C4-2B (cell line): Measurements from ENCODE around the gene KDSR.
A peak's percentile ranks its signal among the peaks of the same experiment; 100 is the strongest.

ENCODE experiments used
- H3K27ac ChIP-seq: fragments of 450-650 bp; 2 replicates; pipeline ENCODE4 v1.5.1; 2017
- ZFX ChIP-seq: fragments of 450-650 bp; IDR thresholded peaks from 2 replicates; pipeline ENCODE4 v1.6.1; 2017
- TF ChIP-seq, protein P1 (sequence below): fragments of 450-650 bp; conservative IDR thresholded peaks from 2 replicates; pipeline ENCODE4 v1.5.1; 2017; ENCODE audit warnings: mild to moderate bottlenecking

Gene KDSR

DNA sequence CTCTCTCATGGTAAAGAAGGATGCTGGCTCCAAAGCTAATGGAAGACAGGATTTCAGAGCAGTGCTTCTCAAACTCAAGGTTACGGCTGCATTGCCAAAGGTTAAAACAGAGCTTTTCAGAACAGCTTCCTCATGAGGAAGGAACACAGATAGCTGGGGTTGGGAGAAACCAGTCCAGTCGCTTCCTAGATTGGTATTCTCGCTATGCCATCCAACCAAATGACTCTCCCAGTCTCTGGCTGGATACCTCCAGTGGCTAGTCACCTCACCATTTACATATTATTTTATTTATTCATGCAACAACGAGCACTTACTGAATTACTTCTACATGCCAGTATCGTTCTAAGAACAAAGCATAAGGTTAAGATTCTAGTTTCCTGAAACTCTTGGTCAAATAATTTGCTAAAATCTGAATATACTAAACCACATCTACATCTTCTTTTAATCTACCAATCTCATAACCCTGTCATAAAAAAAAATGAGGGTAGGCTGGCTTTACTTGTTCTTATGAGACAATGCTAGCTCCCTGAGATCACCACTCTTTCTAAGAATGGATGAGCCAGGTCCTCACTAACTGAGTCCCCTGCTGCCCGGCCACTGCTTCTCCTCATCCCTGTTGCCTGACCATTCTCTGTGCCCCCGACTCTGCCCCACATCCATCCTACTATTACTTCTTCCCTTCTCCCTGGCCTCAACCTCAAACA is 20.4 kb downstream of the KDSR start:
- no peak overlapping the region for H3K27ac ChIP-seq
- TF ChIP-seq, protein P1, sequence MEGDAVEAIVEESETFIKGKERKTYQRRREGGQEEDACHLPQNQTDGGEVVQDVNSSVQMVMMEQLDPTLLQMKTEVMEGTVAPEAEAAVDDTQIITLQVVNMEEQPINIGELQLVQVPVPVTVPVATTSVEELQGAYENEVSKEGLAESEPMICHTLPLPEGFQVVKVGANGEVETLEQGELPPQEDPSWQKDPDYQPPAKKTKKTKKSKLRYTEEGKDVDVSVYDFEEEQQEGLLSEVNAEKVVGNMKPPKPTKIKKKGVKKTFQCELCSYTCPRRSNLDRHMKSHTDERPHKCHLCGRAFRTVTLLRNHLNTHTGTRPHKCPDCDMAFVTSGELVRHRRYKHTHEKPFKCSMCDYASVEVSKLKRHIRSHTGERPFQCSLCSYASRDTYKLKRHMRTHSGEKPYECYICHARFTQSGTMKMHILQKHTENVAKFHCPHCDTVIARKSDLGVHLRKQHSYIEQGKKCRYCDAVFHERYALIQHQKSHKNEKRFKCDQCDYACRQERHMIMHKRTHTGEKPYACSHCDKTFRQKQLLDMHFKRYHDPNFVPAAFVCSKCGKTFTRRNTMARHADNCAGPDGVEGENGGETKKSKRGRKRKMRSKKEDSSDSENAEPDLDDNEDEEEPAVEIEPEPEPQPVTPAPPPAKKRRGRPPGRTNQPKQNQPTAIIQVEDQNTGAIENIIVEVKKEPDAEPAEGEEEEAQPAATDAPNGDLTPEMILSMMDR: no peak
- TF ChIP-seq ZFX: no peak

DNA sequence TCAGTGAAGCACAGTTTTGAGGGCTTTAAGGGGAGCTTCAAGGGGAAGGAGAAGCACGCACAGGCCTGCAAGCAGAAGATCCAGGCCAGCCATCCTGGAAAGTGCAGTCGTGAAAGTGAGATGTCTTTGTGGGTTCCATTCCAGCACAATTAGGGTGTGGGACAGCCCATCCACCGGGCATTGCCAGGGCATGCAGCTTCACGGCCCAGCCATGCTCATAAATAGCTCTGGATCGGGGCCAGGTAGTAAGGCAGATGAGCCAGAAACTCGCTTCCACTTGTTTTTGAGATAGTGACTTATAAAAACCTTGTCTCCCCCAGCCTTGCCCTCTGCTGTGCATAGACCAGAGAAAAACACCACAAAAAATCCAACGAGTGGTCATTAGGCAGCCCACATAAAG is 21.0 kb downstream of the KDSR start:
- H3K27ac ChIP-seq: no peak overlapping the region
- TF ChIP-seq, protein P1: no peak
- TF ChIP-seq ZFX: no peak

- TF ChIP-seq, protein P1: no peak
- no peak for TF ChIP-seq ZFX
- no peak overlapping the region for H3K27ac ChIP-seq
These were observed 22.1 kb downstream of the KDSR start for GRCh38 chr18:63344918-63345317.

DNA sequence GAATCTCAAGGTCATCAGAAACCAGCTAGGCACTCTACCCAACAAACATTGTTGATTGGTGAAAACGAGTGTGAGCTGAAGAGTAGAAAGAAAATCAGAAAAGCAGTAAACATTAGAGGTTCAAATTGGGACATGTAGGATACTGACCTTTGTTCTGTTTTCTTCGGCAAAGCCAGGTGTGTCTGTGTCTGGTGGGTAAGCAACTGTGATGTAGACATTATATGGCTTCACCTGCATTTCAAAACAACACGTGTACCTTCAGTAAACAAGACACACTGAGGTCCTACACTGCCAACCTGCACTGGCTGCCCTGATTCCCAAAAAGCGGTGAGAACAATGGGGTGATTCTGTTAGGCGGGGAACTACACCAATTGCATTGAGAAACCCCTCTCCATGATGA is 22.7 kb downstream of the KDSR start:
- no peak overlapping the region for H3K27ac ChIP-seq
- TF ChIP-seq ZFX: no peak
- TF ChIP-seq, protein P1: no peak

DNA sequence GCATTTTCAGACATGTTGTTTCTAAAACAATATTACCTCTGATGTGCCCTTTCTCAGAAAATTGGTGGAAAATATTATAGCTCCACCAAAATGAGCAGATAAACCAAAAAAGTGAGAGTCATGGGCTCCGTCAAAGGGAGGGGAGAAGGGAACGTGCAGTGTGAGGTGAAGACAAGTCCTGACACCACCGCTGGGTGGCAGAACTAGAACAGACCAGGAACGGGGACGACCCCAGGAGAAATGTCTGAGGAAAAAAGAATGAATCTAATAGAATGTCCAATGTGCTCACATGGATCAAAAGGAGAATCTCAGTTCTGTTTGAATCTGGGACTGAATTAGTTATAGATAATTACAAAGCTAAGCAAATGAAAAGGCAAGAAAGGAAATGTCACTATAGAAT is 24.8 kb downstream of the KDSR start:
- TF ChIP-seq ZFX: no peak
- TF ChIP-seq, protein P1: peak; percentile 42
- no peak overlapping the region for H3K27ac ChIP-seq

DNA sequence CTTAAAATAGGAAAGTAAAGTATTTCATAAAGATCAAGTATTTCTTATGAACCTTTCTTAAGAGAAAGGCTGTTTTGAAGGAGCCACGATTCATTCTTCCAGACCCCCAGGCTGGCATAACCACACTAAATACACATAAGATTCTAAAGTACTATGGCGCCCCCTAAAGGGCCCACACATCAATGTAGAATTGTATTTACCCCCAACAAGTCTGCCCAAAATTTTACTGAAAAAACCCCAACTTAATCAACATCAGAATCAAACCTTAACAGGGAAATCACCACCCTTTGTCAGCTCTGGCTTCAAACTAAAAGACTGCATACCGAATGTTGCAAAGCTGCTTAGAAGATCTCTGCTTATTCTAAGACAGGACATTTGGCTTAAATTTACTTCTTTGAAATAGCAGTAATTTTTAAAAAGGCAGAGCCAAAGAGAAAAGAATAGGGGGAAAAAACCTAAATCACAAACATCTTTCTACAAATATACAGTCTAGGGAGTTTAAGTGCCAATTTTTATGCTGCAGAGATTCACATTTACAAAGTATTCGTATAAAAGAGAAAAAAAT is 27.0 kb downstream of the KDSR start:
- TF ChIP-seq, protein P1: peak; percentile 56
- TF ChIP-seq ZFX: no peak
- no peak overlapping the region for H3K27ac ChIP-seq

DNA sequence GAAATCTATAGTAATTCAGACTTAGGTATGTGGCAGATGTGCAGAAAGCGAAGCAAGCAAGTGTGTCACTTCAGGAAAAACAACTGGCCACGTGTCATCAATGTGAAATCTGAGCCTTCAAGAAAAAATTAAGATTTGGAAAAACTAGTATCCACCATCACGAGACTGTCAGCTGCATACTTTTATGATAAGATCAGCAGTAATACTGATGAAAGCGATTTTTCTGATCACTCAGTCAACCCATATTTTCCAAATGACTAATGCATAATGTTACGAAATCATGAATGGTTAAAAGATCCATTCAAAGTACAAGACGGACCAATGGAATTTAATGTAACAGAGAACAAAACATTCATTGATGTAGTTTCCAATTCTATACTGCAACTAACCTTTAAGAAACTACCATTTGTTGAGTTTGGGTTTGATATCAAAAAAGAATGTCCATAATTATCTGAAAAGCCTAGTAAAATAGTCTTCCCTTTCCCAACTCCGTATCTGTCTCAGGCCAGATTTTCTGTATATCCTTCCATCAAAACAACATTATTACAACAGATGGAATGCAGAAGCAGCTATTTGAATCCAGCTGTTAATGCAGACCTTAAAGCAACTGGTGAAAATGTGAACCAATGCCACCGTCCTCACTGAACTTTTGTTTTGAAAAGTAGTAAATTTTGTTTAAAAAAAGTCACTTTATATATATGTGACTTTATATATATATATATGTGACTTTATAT is 30.5 kb downstream of the KDSR start:
- no peak overlapping the region for H3K27ac ChIP-seq
- no peak for TF ChIP-seq ZFX
- TF ChIP-seq, protein P1: no peak
